SK-N-SH (cell line): ENCODE data around the gene PCNX4. TPM values are rescaled to one million over a fixed set of nuclear protein-coding genes. Genes with fewer than 3 reads are reported as not detected.

Experiments
- CTCF ChIA-PET: fragments of 300-600, 350-600 bp; formaldehyde crosslinking; extraction: SDS; loops from one replicate; lab custom pipeline; 2021; lab: Yijun Ruan, JAX
- POLR2A ChIA-PET: fragments of 350-600 bp; sonication (Branson Sonifier 250); formaldehyde crosslinking; extraction: SDS; loops from one replicate; lab custom pipeline; 2020; ENCODE audit warnings: antibody characterized with exemption, inconsistent platforms; lab: Yijun Ruan, JAX
- DNase-seq: peaks from one replicate; pipeline ENCODE4 v3.0.0; 2012
- H2AFZ ChIP-seq: fragments of 200-600 bp; sonication (generic); 2 replicates; pipeline ENCODE4 v1.8.1; 2016; ENCODE audit warnings: antibody characterized with exemption, mild to moderate bottlenecking, low read depth
- H3F3A ChIP-seq: fragments of 200-600 bp; sonication (generic); replicated peaks from 2 replicates; pipeline ENCODE3; 2016; ENCODE audit warnings: antibody characterized with exemption, mild to moderate bottlenecking; ENCODE audit not compliant: insufficient read depth
- H3K27ac ChIP-seq, 2 experiments: fragments of 200-500 bp in 1 of 2; fragments of 200-600 bp in 1 of 2; sonication (Bioruptor generic) in 1 of 2; sonication (generic), shearing (Covaris generic) in 1 of 2; 2 replicates each; pipeline versions ENCODE4 v1.5.1 to v1.6.1; 2014 to 2016; ENCODE audit warnings: low read depth in 2 of 2, inconsistent platforms in 1 of 2, low read length in 1 of 2, mild to moderate bottlenecking in 1 of 2, mixed read lengths in 1 of 2
- H3K27me3 ChIP-seq: fragments of 200-600 bp; sonication (generic), shearing (Covaris generic); 2 replicates; pipeline ENCODE4 v1.6.1; 2016; ENCODE audit warnings: mixed run types; ENCODE audit not compliant: insufficient read depth
- H3K36me3 ChIP-seq, 2 experiments: fragments of 200-500 bp in 1 of 2; fragments of 200-600 bp in 1 of 2; sonication (Bioruptor generic) in 1 of 2; sonication (generic) in 1 of 2; replicated peaks in 1 of 2; 2 replicates each; pipeline versions ENCODE3 to v1.5.1; 2014 to 2016; ENCODE audit warnings: low read length in 1 of 2, mild to moderate bottlenecking in 1 of 2; ENCODE audit not compliant: insufficient read depth in 2 of 2, control insufficient read depth in 1 of 2
- H3K4me1 ChIP-seq, 2 experiments: fragments of 200-500 bp in 1 of 2; fragments of 200-600 bp in 1 of 2; sonication (Bioruptor generic) in 1 of 2; sonication (generic), shearing (Covaris generic) in 1 of 2; 2 replicates each; pipeline versions ENCODE4 v1.5.1 to v1.6.1; 2014 to 2016; ENCODE audit warnings: low read depth in 1 of 2, low read length in 1 of 2, mixed run types in 1 of 2; ENCODE audit not compliant: insufficient read depth in 2 of 2, control insufficient read depth in 1 of 2
- H3K4me2 ChIP-seq: fragments of 200-600 bp; sonication (generic), shearing (Covaris generic); 2 replicates; pipeline ENCODE4 v1.6.1; 2017; ENCODE audit warnings: mixed run types
- H3K4me3 ChIP-seq, 2 experiments: fragments of 200-500 bp in 1 of 2; fragments of 200-600 bp in 1 of 2; sonication (Bioruptor generic) in 1 of 2; sonication (generic), shearing (Covaris generic) in 1 of 2; 2 replicates each; pipeline versions ENCODE4 v1.5.1 to v1.8.1; 2014 to 2016; ENCODE audit warnings: low read depth in 2 of 2, inconsistent platforms in 1 of 2, low read length in 1 of 2, mild to moderate bottlenecking in 1 of 2, mixed read lengths in 1 of 2, moderate library complexity in 1 of 2
- H3K79me2 ChIP-seq: fragments of 200-600 bp; sonication (generic); 2 replicates; pipeline ENCODE4 v1.8.1; 2017; ENCODE audit warnings: mild to moderate bottlenecking; ENCODE audit not compliant: insufficient read depth
- H3K9ac ChIP-seq: fragments of 200-600 bp; sonication (generic); 2 replicates; pipeline ENCODE4 v1.6.1; 2017; ENCODE audit warnings: mixed run types
- H3K9me2 ChIP-seq: fragments of 200-600 bp; sonication (generic); 2 replicates; pipeline ENCODE4 v1.6.1; 2017; ENCODE audit warnings: mixed run types
- H3K9me3 ChIP-seq: fragments of 200-600 bp; sonication (generic); 2 replicates; pipeline ENCODE4 v1.6.1; 2017; ENCODE audit warnings: mixed run types, mild to moderate bottlenecking, moderate library complexity
- H4K20me1 ChIP-seq: fragments of 200-600 bp; sonication (generic); 2 replicates; pipeline ENCODE4 v1.6.1; 2017; ENCODE audit warnings: mild to moderate bottlenecking, mixed run types; ENCODE audit not compliant: insufficient read depth
- ELF1 ChIP-seq: IDR thresholded peaks from 2 replicates; pipeline ENCODE4 v1.4.0; 2012
- EZH2phosphoT487 ChIP-seq: fragments of 200-600 bp; sonication (generic); IDR thresholded peaks from 2 replicates; pipeline ENCODE4 v1.6.1; 2017; ENCODE audit warnings: low read depth, mixed run types, mild to moderate bottlenecking, antibody characterized with exemption, moderate library complexity, borderline replicate concordance
- FOSL2 ChIP-seq: IDR thresholded peaks from 2 replicates; pipeline ENCODE4 v1.4.0; 2012; ENCODE audit warnings: low read depth, mild to moderate bottlenecking, moderate library complexity, borderline replicate concordance
- FOXJ3 ChIP-seq: sonication (generic); formaldehyde crosslinking; IDR thresholded peaks from 2 replicates; pipeline ENCODE4 v1.5.1; 2020; ENCODE audit warnings: mild to moderate bottlenecking, missing genetic modification reagents
- GATA2 ChIP-seq: sonication (generic); formaldehyde crosslinking; IDR thresholded peaks from 2 replicates; pipeline ENCODE4 v1.5.0; 2020; ENCODE audit warnings: mild to moderate bottlenecking, missing genetic modification reagents
- IRF3 ChIP-seq: fragments of 150-350 bp; IDR thresholded peaks from 2 replicates; pipeline ENCODE4 v1.6.1; 2016; ENCODE audit warnings: mild to moderate bottlenecking, low read depth, low read length
- JUND ChIP-seq: IDR thresholded peaks from 2 replicates; pipeline ENCODE4 v1.4.0; 2012
- MAX ChIP-seq: IDR thresholded peaks from 2 replicates; pipeline ENCODE4 v1.4.0; 2012; ENCODE audit warnings: low read depth
- NRF1 ChIP-seq: IDR thresholded peaks from 2 replicates; pipeline ENCODE4 v1.6.1; 2012; ENCODE audit warnings: low read depth, mild to moderate bottlenecking, low read length
- PBX3 ChIP-seq: IDR thresholded peaks from 2 replicates; pipeline ENCODE4; 2012
- POLR2AphosphoS5 ChIP-seq: IDR thresholded peaks from 2 replicates; pipeline ENCODE4 v1.6.1; 2012; ENCODE audit warnings: low read depth, low read length
- RAD21 ChIP-seq: IDR thresholded peaks from 2 replicates; pipeline ENCODE4 v1.6.1; 2012; ENCODE audit warnings: mild to moderate bottlenecking, low read length
- RXRA ChIP-seq: IDR thresholded peaks from 2 replicates; pipeline ENCODE4 v1.4.0; 2012; ENCODE audit warnings: low read depth, mild to moderate bottlenecking, borderline replicate concordance
- TAF1 ChIP-seq: IDR thresholded peaks from 2 replicates; pipeline ENCODE4 v1.6.1; 2012; ENCODE audit warnings: low read depth, mild to moderate bottlenecking, low read length, moderate library complexity, borderline replicate concordance
- TEAD4 ChIP-seq: IDR thresholded peaks from 2 replicates; pipeline ENCODE4 v1.4.0; 2012; ENCODE audit warnings: mild to moderate bottlenecking, borderline replicate concordance; ENCODE audit not compliant: insufficient read depth
- USF1 ChIP-seq: IDR thresholded peaks from 2 replicates; pipeline ENCODE4 v1.4.0; 2012; ENCODE audit warnings: low read depth, borderline replicate concordance
- YY1 ChIP-seq: IDR thresholded peaks from 2 replicates; pipeline ENCODE4 v1.4.0; 2012; ENCODE audit warnings: low read depth, mild to moderate bottlenecking
- ZBTB33 ChIP-seq: IDR thresholded peaks from 2 replicates; pipeline ENCODE4 v1.4.0; 2012; ENCODE audit warnings: low read depth, borderline replicate concordance
- WGBS: methylation state at CpG from one replicate; pipeline ENCODE4 v1.1.6; 2017; ENCODE audit warnings: low lambda C conversion rate; 5-methylcytosine and 5-hydroxymethylcytosine counted together
- polyA plus RNA-seq, 3 experiments: library from polyadenylated mRNA; depleted of rRNA; stranded (reverse); fragments of >200 nt; gene quantifications; 2 replicates each; pipeline ENCODE4 v1.2.3, GENCODE V29; 2012

The PCNX4 gene
- polyA plus RNA-seq, 1 of the 3 experiments (the other 2 are of a cell fraction) = 21.1 TPM

GRCh38 chr14:60212503-60213371 is 121.0 kb downstream of the PCNX4 start:
- H3K4me1 ChIP-seq = peaks cover 0 to 2% of the 10 kb centered on the region in 2 experiments; a peak in 1 of 4 replicates
- TF ChIP-seq GATA2 = no peak
- H3K36me3 ChIP-seq = no peaks in the 10 kb centered on the region
- H3F3A ChIP-seq = no peaks in the 10 kb centered on the region
- DNase-seq = no peak
- 45% methylated on average over 5 of the region's 5 CpGs for whole genome bisulfite sequencing
- no peaks in the 10 kb centered on the region for H3K27me3 ChIP-seq
- CTCF ChIA-PET = interaction anchor here (0.9 to 1.8 kb wide), 2 partner anchors 25 to 315 kb away, joined by 3 to 6 read pairs; no protein-coding TSS in a partner anchor
- no peaks in the 10 kb centered on the region for H3K9me3 ChIP-seq
- no peak overlapping the region for H3K9ac ChIP-seq
- no peak overlapping the region for H3K4me3 ChIP-seq
- POLR2A ChIA-PET = no interaction called here
- no peaks in the 10 kb centered on the region for H3K9me2 ChIP-seq
- no peaks in the 10 kb centered on the region for H3K79me2 ChIP-seq
- H3K4me2 ChIP-seq = no peak overlapping the region
- no peak overlapping the region for H3K27ac ChIP-seq
- no peaks in the 10 kb centered on the region for H4K20me1 ChIP-seq
- H2AFZ ChIP-seq = no peak overlapping the region

GRCh38 chr14:60214003-60214402 is 122.3 kb downstream of the PCNX4 start:
- Histone ChIP-seq H3K27ac (no peak overlapping the region), H3F3A (no peaks in the 10 kb centered on the region)
- POLR2A ChIA-PET = no interaction called here
- CTCF ChIA-PET = interaction anchor here (1.8 kb wide), 1 partner anchor 26 kb away, joined by 6 read pairs; no protein-coding TSS in a partner anchor
- no peak for TF ChIP-seq ELF1
- TF ChIP-seq RAD21 = no peak
- TF ChIP-seq FOXJ3 = no peak
- no peak for TF ChIP-seq TEAD4
- no peak for TF ChIP-seq PBX3
- no peak for TF ChIP-seq MAX
- no peak for TF ChIP-seq EZH2phosphoT487
- no peak for TF ChIP-seq TAF1
- no peak for TF ChIP-seq USF1
- TF ChIP-seq NRF1 = no peak
- no peak for TF ChIP-seq JUND
- no peak for TF ChIP-seq FOSL2
- TF ChIP-seq POLR2AphosphoS5 = no peak
- no peak for TF ChIP-seq ZBTB33
- no peak for TF ChIP-seq YY1
- no peak for TF ChIP-seq RXRA
- no peak for TF ChIP-seq IRF3
- TF ChIP-seq, all 33 proteins: peak for 0
- Histone ChIP-seq H3K9me2 (no peaks in the 10 kb centered on the region), H3K9me3 (no peaks in the 10 kb centered on the region), H3K4me3 (no peak overlapping the region), H3K36me3 (no peaks in the 10 kb centered on the region), H3K4me2 (no peak overlapping the region), H3K27me3 (no peaks in the 10 kb centered on the region), H4K20me1 (no peaks in the 10 kb centered on the region), H2AFZ (no peak overlapping the region), H3K79me2 (no peaks in the 10 kb centered on the region), H3K9ac (no peak overlapping the region), H3K4me1 (peaks cover 0 to 2% of the 10 kb centered on the region in 2 experiments; a peak in 1 of 4 replicates)
- WGBS = 43% methylated on average over 3 of the region's 3 CpGs
- no peak for DNase-seq
